HCT116 (cell line): ENCODE data around the gene IL1RL1.

Source experiments
- EZH2phosphoT487 ChIP-seq: fragments of 200-600 bp; IDR thresholded peaks from 2 replicates; pipeline ENCODE4 v1.6.1; 2018; ENCODE audit warnings: antibody characterized with exemption, borderline replicate concordance
- POLR2A ChIP-seq: IDR thresholded peaks from 2 replicates; pipeline ENCODE4 v1.7.0; 2011; ENCODE audit warnings: borderline replicate concordance; ENCODE audit not compliant: insufficient read depth, insufficient read length; ENCODE audit errors: extremely low read depth
- SRF ChIP-seq: IDR thresholded peaks from 2 replicates; pipeline ENCODE4 v1.6.1; 2012; ENCODE audit warnings: low read depth
- TF ChIP-seq, protein P1 (sequence below): IDR thresholded peaks from 2 replicates; pipeline ENCODE4 v1.6.1; 2012; ENCODE audit warnings: low read depth

- no peak for TF ChIP-seq POLR2A
- TF ChIP-seq, protein P1, sequence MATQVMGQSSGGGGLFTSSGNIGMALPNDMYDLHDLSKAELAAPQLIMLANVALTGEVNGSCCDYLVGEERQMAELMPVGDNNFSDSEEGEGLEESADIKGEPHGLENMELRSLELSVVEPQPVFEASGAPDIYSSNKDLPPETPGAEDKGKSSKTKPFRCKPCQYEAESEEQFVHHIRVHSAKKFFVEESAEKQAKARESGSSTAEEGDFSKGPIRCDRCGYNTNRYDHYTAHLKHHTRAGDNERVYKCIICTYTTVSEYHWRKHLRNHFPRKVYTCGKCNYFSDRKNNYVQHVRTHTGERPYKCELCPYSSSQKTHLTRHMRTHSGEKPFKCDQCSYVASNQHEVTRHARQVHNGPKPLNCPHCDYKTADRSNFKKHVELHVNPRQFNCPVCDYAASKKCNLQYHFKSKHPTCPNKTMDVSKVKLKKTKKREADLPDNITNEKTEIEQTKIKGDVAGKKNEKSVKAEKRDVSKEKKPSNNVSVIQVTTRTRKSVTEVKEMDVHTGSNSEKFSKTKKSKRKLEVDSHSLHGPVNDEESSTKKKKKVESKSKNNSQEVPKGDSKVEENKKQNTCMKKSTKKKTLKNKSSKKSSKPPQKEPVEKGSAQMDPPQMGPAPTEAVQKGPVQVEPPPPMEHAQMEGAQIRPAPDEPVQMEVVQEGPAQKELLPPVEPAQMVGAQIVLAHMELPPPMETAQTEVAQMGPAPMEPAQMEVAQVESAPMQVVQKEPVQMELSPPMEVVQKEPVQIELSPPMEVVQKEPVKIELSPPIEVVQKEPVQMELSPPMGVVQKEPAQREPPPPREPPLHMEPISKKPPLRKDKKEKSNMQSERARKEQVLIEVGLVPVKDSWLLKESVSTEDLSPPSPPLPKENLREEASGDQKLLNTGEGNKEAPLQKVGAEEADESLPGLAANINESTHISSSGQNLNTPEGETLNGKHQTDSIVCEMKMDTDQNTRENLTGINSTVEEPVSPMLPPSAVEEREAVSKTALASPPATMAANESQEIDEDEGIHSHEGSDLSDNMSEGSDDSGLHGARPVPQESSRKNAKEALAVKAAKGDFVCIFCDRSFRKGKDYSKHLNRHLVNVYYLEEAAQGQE, result no peak
- TF ChIP-seq EZH2phosphoT487, result no peak
- TF ChIP-seq SRF, result no peak
These were observed 32.5 kb upstream of the IL1RL1 start for GRCh38 chr2:102278720-102279390.
